Skeletal muscle tissue (tissue), 4 donors: ENCODE data around the gene ZNF775. TPM values are rescaled to one million over a fixed set of nuclear protein-coding genes. Genes with fewer than 3 reads are reported as not detected.

Experiments used
- H3K27ac ChIP-seq: one replicate; pipeline ENCODE4 v1.7.0; 2013; ENCODE audit warnings: mild to moderate bottlenecking, low read depth, low read length, inconsistent platforms
- H3K27me3 ChIP-seq, 3 donors: one replicate each; pipeline ENCODE4 v1.7.0; 2013; ENCODE audit warnings: low read length in 3 of 3; ENCODE audit not compliant: control insufficient read depth in 3 of 3, insufficient read depth in 3 of 3
- H3K36me3 ChIP-seq, 3 donors: one replicate each; pipeline ENCODE4 v1.7.0; 2013; ENCODE audit warnings: low read length in 3 of 3; ENCODE audit not compliant: control insufficient read depth in 3 of 3, insufficient read depth in 3 of 3
- H3K4me1 ChIP-seq, 3 donors: one replicate each; pipeline ENCODE4 v1.7.0; 2013; ENCODE audit warnings: low read length in 3 of 3, mild to moderate bottlenecking in 3 of 3; ENCODE audit not compliant: control insufficient read depth in 3 of 3, insufficient read depth in 3 of 3
- H3K4me3 ChIP-seq, 3 donors: one replicate each; pipeline ENCODE4 v1.7.0; 2013; ENCODE audit warnings: low read length in 3 of 3
- H3K9ac ChIP-seq, 3 donors: one replicate each; pipeline ENCODE4 v1.7.0; 2013; ENCODE audit warnings: low read length in 3 of 3, mild to moderate bottlenecking in 3 of 3, moderate library complexity in 2 of 3, low read depth in 1 of 3
- H3K9me3 ChIP-seq, 3 donors: one replicate each; pipeline ENCODE4 v1.7.0; 2013; ENCODE audit warnings: low read length in 3 of 3; ENCODE audit not compliant: control insufficient read depth in 3 of 3
- total RNA-seq: library from RNA; depleted of rRNA; stranded (reverse); fragments of >200 nt; gene quantifications from one replicate; pipeline ENCODE4 v1.2.3, GENCODE V29; 2014
- donor health status: Osteomylitis.

Gene ZNF775
- total RNA-seq, 1 donor from 2014 or later, result 6.8 TPM

- Histone ChIP-seq H3K36me3 (peaks cover 13 to 28% (median 20%) of the 10 kb centered on the region in 3 donors), H3K27ac (peak overlapping the region; percentile 98), H3K4me3 (peak overlapping the region; percentile 63 to 95 (median 76)), H3K9me3 (no peaks in the 10 kb centered on the region), H3K27me3 (no peaks in the 10 kb centered on the region), H3K4me1 (peaks cover 35 to 50% (median 40%) of the 10 kb centered on the region in 3 donors), H3K9ac (peak overlapping the region; percentile 84 to 98 (median 96))
Observed at GRCh38 chr7:150367677-150368095, 11.4 kb upstream of the ZNF775 start.

- Histone ChIP-seq H3K4me1 (peaks cover 40 to 50% (median 40%) of the 10 kb centered on the region in 3 donors), H3K36me3 (peaks cover 18 to 34% (median 26%) of the 10 kb centered on the region in 3 donors), H3K4me3 (peak within 1 kb of the TSS; percentile 76 to 95 (median 90)), H3K27ac (peak within 1 kb of the TSS; percentile 98), H3K9me3 (no peaks in the 10 kb centered on the region), H3K9ac (peak within 1 kb of the TSS; percentile 84 to 98 (median 96)), H3K27me3 (no peaks in the 10 kb centered on the region)
Observed at GRCh38 chr7:150368096-150368883, 10.8 kb upstream of the ZNF775 start, which contains the start of gene REPIN1. REPIN1 (plus strand) TSS chr7:150368822; CDS start chr7:150369712, 890 bp downstream.

GRCh38 chr7:150368884-150369747, 10.0 kb upstream of the ZNF775 start:
- H3K4me3 ChIP-seq, result peak overlapping the region; percentile 76 to 95 (median 90)
- H3K27ac ChIP-seq, result peak overlapping the region; percentile 98
- no peaks in the 10 kb centered on the region for H3K9me3 ChIP-seq
- H3K27me3 ChIP-seq, result no peaks in the 10 kb centered on the region
- H3K36me3 ChIP-seq, result peaks cover 25 to 38% (median 35%) of the 10 kb centered on the region in 3 donors
- H3K4me1 ChIP-seq, result peaks cover 38 to 50% (median 42%) of the 10 kb centered on the region in 3 donors
- H3K9ac ChIP-seq, result peak overlapping the region; percentile 84 to 98 (median 96)

GRCh38 chr7:150369748-150370501, 9.2 kb upstream of the ZNF775 start:
- no peaks in the 10 kb centered on the region for H3K27me3 ChIP-seq
- H3K9ac ChIP-seq, result peak overlapping the region; percentile 84 to 98 (median 96)
- H3K4me3 ChIP-seq, result peak overlapping the region; percentile 76 to 95 (median 90)
- peaks cover 36 to 50% (median 44%) of the 10 kb centered on the region in 3 donors for H3K4me1 ChIP-seq
- H3K36me3 ChIP-seq, result peaks cover 31 to 42% (median 38%) of the 10 kb centered on the region in 3 donors
- peak overlapping the region; percentile 98 for H3K27ac ChIP-seq
- no peaks in the 10 kb centered on the region for H3K9me3 ChIP-seq

GRCh38 chr7:150370612-150371071, 8.5 kb upstream of the ZNF775 start:
- Histone ChIP-seq H3K4me3 (no peak overlapping the region), H3K4me1 (peaks cover 36 to 48% (median 44%) of the 10 kb centered on the region in 3 donors), H3K27ac (no peak overlapping the region), H3K9me3 (no peaks in the 10 kb centered on the region), H3K27me3 (no peaks in the 10 kb centered on the region), H3K36me3 (peaks cover 31 to 42% (median 38%) of the 10 kb centered on the region in 3 donors), H3K9ac (peak overlapping the region; percentile 84 to 98 (median 96))

GRCh38 chr7:150371131-150371995, 7.8 kb upstream of the ZNF775 start:
- Histone ChIP-seq H3K36me3 (peaks cover 31 to 42% (median 38%) of the 10 kb centered on the region in 3 donors), H3K4me3 (no peak overlapping the region), H3K4me1 (peaks cover 36 to 55% (median 51%) of the 10 kb centered on the region in 3 donors), H3K27me3 (no peaks in the 10 kb centered on the region), H3K9ac (peak overlapping the region in 1 of 3 donors; percentile 62), H3K9me3 (no peaks in the 10 kb centered on the region), H3K27ac (no peak overlapping the region)

- peaks cover 36 to 60% (median 56%) of the 10 kb centered on the region in 3 donors for H3K4me1 ChIP-seq
- H3K36me3 ChIP-seq, result peaks cover 31 to 42% (median 38%) of the 10 kb centered on the region in 3 donors
- H3K27ac ChIP-seq, result no peak overlapping the region
- H3K9me3 ChIP-seq, result no peaks in the 10 kb centered on the region
- H3K9ac ChIP-seq, result no peak overlapping the region
- no peaks in the 10 kb centered on the region for H3K27me3 ChIP-seq
- H3K4me3 ChIP-seq, result no peak overlapping the region
Observed at GRCh38 chr7:150371996-150372270, 7.2 kb upstream of the ZNF775 start.

- Histone ChIP-seq H3K36me3 (peaks cover 31 to 42% (median 38%) of the 10 kb centered on the region in 3 donors), H3K9me3 (no peaks in the 10 kb centered on the region), H3K4me3 (no peak overlapping the region), H3K27ac (no peak overlapping the region), H3K4me1 (peaks cover 36 to 65% (median 62%) of the 10 kb centered on the region in 3 donors), H3K9ac (peak overlapping the region in 2 of 3 donors; percentile 20 to 64), H3K27me3 (no peaks in the 10 kb centered on the region)
Observed at GRCh38 chr7:150372271-150373048, 6.7 kb upstream of the ZNF775 start.
